Panc1 (cell line): Measurements from ENCODE around the gene ALDH9A1. TPM values are rescaled to one million over a fixed set of nuclear protein-coding genes. Genes with fewer than 3 reads are reported as not detected.

Source experiments
- ATAC-seq: fragments of 200-7000 bp; cut with Tn5 transposase; 2 replicates; pipeline ENCODE4 v1.9.1; 2020; ENCODE audit warnings: mild to moderate bottlenecking, moderate library complexity
- BruUV-seq: library from RNA; stranded (reverse); fragments of 400-500 nt; replicated peaks from 2 replicates; lab custom pipeline; 2021; lab: Mats Ljungman, UMichigan
- CTCF ChIA-PET: fragments of 300-600 bp; sonication (Branson Sonifier 250); formaldehyde crosslinking; loops from one replicate; lab custom pipeline; 2022; ENCODE audit warnings: antibody characterized with exemption; lab: Charles Lee
- POLR2A ChIA-PET: fragments of 300-600 bp; sonication (Branson Sonifier 250); formaldehyde crosslinking; loops from one replicate; lab custom pipeline; 2022; ENCODE audit warnings: antibody characterized with exemption; lab: Charles Lee
- DNase-seq: peaks from one replicate; pipeline ENCODE4 v3.0.0-alpha.2; 2010; ENCODE audit warnings: low read depth, low spot score
- H3K27ac ChIP-seq: 2 replicates; pipeline ENCODE4 v1.5.1; 2011; ENCODE audit warnings: mild to moderate bottlenecking, low read length, inconsistent platforms
- H3K27me3 ChIP-seq: fragments of 200-500 bp; sonication (Bioruptor generic); 2 replicates; pipeline ENCODE4 v1.6.0; 2014; ENCODE audit warnings: low read length, inconsistent platforms; ENCODE audit not compliant: control insufficient read depth, insufficient read depth
- H3K36me3 ChIP-seq: fragments of 200-500 bp; sonication (Bioruptor generic); 2 replicates; pipeline ENCODE4 v1.5.1; 2014; ENCODE audit warnings: inconsistent platforms, mild to moderate bottlenecking, low read length, moderate library complexity; ENCODE audit not compliant: control insufficient read depth, insufficient read depth
- H3K4me1 ChIP-seq: 2 replicates; pipeline ENCODE4 v1.5.1; 2011; ENCODE audit warnings: inconsistent platforms, mild to moderate bottlenecking, low read length, moderate library complexity; ENCODE audit not compliant: control insufficient read depth, insufficient read depth
- H3K4me3 ChIP-seq, 2 experiments: 2 replicates each; pipeline ENCODE4 v1.5.1; 2011 to 2012; ENCODE audit warnings: low read depth in 2 of 2, low read length in 2 of 2, mild to moderate bottlenecking in 2 of 2, inconsistent platforms in 1 of 2, moderate library complexity in 1 of 2
- H3K9me3 ChIP-seq: fragments of 200-500 bp; sonication (Bioruptor generic); 2 replicates; pipeline ENCODE4 v1.5.1; 2014; ENCODE audit warnings: low read depth, mild to moderate bottlenecking, inconsistent platforms, low read length, moderate library complexity; ENCODE audit not compliant: control insufficient read depth, insufficient read depth
- CTCF ChIP-seq: fragments of 450-650 bp; IDR thresholded peaks from 2 replicates; pipeline ENCODE4 v1.5.1; 2017; ENCODE audit warnings: mild to moderate bottlenecking
- POLR2AphosphoS5 ChIP-seq: IDR thresholded peaks from 2 replicates; pipeline ENCODE4 v1.6.1; 2012; ENCODE audit warnings: mild to moderate bottlenecking, low read depth, low read length, moderate library complexity
- REST ChIP-seq, 2 experiments: IDR thresholded peaks; 2 replicates each; pipeline ENCODE4 v1.6.1; 2011 to 2012; ENCODE audit warnings: low read depth in 2 of 2, control low read depth in 1 of 2, low read length in 1 of 2, mild to moderate bottlenecking in 1 of 2, moderate library complexity in 1 of 2; ENCODE audit not compliant: insufficient read depth in 1 of 2
- SIN3A ChIP-seq: IDR thresholded peaks from 2 replicates; pipeline ENCODE4 v1.6.1; 2012; ENCODE audit warnings: low read depth, mild to moderate bottlenecking, low read length, moderate library complexity, borderline replicate concordance; ENCODE audit not compliant: insufficient read depth
- TCF7L2 ChIP-seq: IDR thresholded peaks from 2 replicates; pipeline ENCODE4 v1.6.1; 2011; ENCODE audit warnings: mild to moderate bottlenecking, low read depth, low read length, inconsistent platforms
- in situ Hi-C: cut with HindIII; loops from 2 replicates; pipeline ENCODE4 v1.10.0; 2016; ENCODE audit warnings: low sequenced_read_pairs, low pct_unique_long_range_greater_than_20kb
- intact Hi-C: fragments of 100-400 bp; cut with micrococcal nuclease; formaldehyde crosslinking; loops from one replicate; pipeline ENCODE4 v1.10.0; 2022; ENCODE audit not compliant: unreplicated experiment
- total RNA-seq: library from RNA; stranded (reverse); gene quantifications from one replicate; pipeline ENCODE4 v1.2.1, GENCODE V29; 2021; ENCODE audit not compliant: unreplicated experiment

The ALDH9A1 gene
- total RNA-seq, 1 experiment from 2014 or later, result 30.3 TPM

GRCh38 chr1:165645654-165646366 lies 52.6 kb downstream of the ALDH9A1 start:
- no TSS peak for BruUV-seq
- CTCF ChIA-PET, result no interaction called here
- intact Hi-C loops (no loop called here), in situ Hi-C loops (no loop called here)
- Histone ChIP-seq H3K4me1 (no peaks in the 10 kb centered on the region), H3K9me3 (no peaks in the 10 kb centered on the region), H3K27me3 (no peaks in the 10 kb centered on the region), H3K36me3 (no peaks in the 10 kb centered on the region), H3K27ac (no peak overlapping the region), H3K4me3 (no peak overlapping the region)
- TF ChIP-seq POLR2AphosphoS5 (no peak), TCF7L2 (no peak)
- DNase-seq (no peak), ATAC-seq (no peak)
- POLR2A ChIA-PET, result interaction anchor here (0.6 kb wide), 1 partner anchor 16 kb away, joined by 4 read pairs; no protein-coding TSS in a partner anchor

GRCh38 chr1:165644064-165644735 lies 54.2 kb downstream of the ALDH9A1 start:
- Histone ChIP-seq H3K36me3 (no peaks in the 10 kb centered on the region), H3K4me1 (no peaks in the 10 kb centered on the region), H3K27me3 (no peaks in the 10 kb centered on the region), H3K9me3 (no peaks in the 10 kb centered on the region), H3K4me3 (no peak overlapping the region), H3K27ac (no peak overlapping the region)
- TF ChIP-seq SIN3A (no peak), REST (IDR thresholded peaks at IDR 0.05; ENCODE audit: insufficient read depth in 1 of 2, low read depth in 2 of 2, low read length in 1 of 2) (no peak), POLR2AphosphoS5 (no peak), TCF7L2 (no peak), CTCF (no peak)
- in situ Hi-C loops, result no loop called here
- POLR2A ChIA-PET, result interaction anchor here (0.6 kb wide), 1 partner anchor 46 kb away, joined by 3 read pairs; no protein-coding TSS in a partner anchor
- no peak for DNase-seq
- intact Hi-C loops, result no loop called here
- ATAC-seq, result no peak
- CTCF ChIA-PET, result no interaction called here
- BruUV-seq, result no TSS peak
